ENCODE results near the gene ADA.

DNA sequence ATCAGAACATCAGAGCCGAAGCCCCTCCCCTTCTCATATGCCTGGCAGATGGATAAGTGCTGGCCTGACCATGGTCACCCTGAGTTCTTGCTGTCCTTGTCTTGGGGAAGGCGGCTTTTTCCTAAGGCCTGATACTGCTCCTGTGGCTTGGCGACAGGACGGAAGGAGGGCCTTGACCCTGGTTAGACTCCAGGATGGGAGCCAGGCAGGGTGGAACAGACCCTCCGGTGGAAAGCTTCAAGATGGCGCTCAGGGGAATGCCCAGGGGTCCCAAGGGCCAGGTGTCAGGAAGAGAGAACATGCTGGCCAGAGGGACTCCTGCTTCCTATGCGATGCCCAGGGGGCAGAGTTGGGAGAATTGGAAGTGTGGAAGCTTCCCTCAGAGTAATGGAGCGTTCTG lies 29.6 kb downstream of the ADA start:
- TF ChIP-seq, protein P1, sequence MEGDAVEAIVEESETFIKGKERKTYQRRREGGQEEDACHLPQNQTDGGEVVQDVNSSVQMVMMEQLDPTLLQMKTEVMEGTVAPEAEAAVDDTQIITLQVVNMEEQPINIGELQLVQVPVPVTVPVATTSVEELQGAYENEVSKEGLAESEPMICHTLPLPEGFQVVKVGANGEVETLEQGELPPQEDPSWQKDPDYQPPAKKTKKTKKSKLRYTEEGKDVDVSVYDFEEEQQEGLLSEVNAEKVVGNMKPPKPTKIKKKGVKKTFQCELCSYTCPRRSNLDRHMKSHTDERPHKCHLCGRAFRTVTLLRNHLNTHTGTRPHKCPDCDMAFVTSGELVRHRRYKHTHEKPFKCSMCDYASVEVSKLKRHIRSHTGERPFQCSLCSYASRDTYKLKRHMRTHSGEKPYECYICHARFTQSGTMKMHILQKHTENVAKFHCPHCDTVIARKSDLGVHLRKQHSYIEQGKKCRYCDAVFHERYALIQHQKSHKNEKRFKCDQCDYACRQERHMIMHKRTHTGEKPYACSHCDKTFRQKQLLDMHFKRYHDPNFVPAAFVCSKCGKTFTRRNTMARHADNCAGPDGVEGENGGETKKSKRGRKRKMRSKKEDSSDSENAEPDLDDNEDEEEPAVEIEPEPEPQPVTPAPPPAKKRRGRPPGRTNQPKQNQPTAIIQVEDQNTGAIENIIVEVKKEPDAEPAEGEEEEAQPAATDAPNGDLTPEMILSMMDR (IDR thresholded peaks at IDR 0.05 in 4 of 5, conservative IDR thresholded peaks at IDR 0.05 in 1 of 5) = no peak
- TF ChIP-seq POLR2A (IDR thresholded peaks at IDR 0.05) = no peak
